HG02884 (cell line): ENCODE measurements around the gene PPM1J.

Experiments used
- ATAC-seq: cut with Tn5 transposase; IDR thresholded peaks from one replicate; pipeline ENCODE4 v1.9.1; 2021; ENCODE audit warnings: mild to moderate bottlenecking, moderate library complexity; ENCODE audit not compliant: unreplicated experiment

Gene PPM1J

GRCh38 chr1:112704934-112705627 is 10.1 kb downstream of the PPM1J start:
- ATAC-seq: peak; percentile 57

GRCh38 chr1:112704391-112704933 is 10.7 kb downstream of the PPM1J start:
- no peak for ATAC-seq

- ATAC-seq: no peak
Measured at GRCh38 chr1:112703706-112704105, 11.4 kb downstream of the PPM1J start.

- ATAC-seq: no peak
Measured at GRCh38 chr1:112702420-112703261, 12.5 kb downstream of the PPM1J start.

GRCh38 chr1:112702067-112702395 is 13.1 kb downstream of the PPM1J start:
- ATAC-seq: no peak

- no peak for ATAC-seq
Measured at GRCh38 chr1:112701227-112702066, 13.7 kb downstream of the PPM1J start.

- ATAC-seq: no peak
Measured at GRCh38 chr1:112700290-112701226, 14.6 kb downstream of the PPM1J start.

GRCh38 chr1:112699425-112700144 is 15.5 kb downstream of the PPM1J start:
- ATAC-seq: no peak

GRCh38 chr1:112698366-112699310 is 16.5 kb downstream of the PPM1J start:
- ATAC-seq: no peak

GRCh38 chr1:112697781-112698201 is 17.3 kb downstream of the PPM1J start:
- ATAC-seq: no peak

GRCh38 chr1:112696578-112697314 is 18.4 kb downstream of the PPM1J start:
- no peak for ATAC-seq

- no peak for ATAC-seq
Measured at GRCh38 chr1:112695276-112695675, 19.9 kb downstream of the PPM1J start.

- ATAC-seq: no peak
Measured at GRCh38 chr1:112694363-112694929, 20.7 kb downstream of the PPM1J start.

GRCh38 chr1:112693821-112694220 is 21.3 kb downstream of the PPM1J start:
- ATAC-seq: no peak

GRCh38 chr1:112692681-112693080 is 22.5 kb downstream of the PPM1J start:
- no peak for ATAC-seq

- no peak for ATAC-seq
Measured at GRCh38 chr1:112689842-112690237, 25.3 kb downstream of the PPM1J start.

- no peak for ATAC-seq
Measured at GRCh38 chr1:112689196-112689841, 25.8 kb downstream of the PPM1J start.
